K562 (cell line): Measurements from ENCODE around the gene ZCCHC3. TPM values are rescaled to one million over a fixed set of nuclear protein-coding genes. Genes with fewer than 3 reads are reported as not detected.

Source experiments
- CCNT2 ChIP-seq: IDR thresholded peaks from 2 replicates; pipeline ENCODE4 v1.6.1; 2011; ENCODE audit warnings: borderline replicate concordance, low read depth, mild to moderate bottlenecking, moderate library complexity, mixed read lengths, low read length; ENCODE audit not compliant: insufficient read length; ENCODE audit errors: extremely low read depth
- CREM ChIP-seq: IDR thresholded peaks from 2 replicates; pipeline ENCODE4 v1.6.1; 2014; ENCODE audit warnings: antibody characterized with exemption, low read depth
- E2F6 ChIP-seq, 2 experiments: IDR thresholded peaks; 2 replicates each; pipeline ENCODE4 v1.6.1; 2011; ENCODE audit warnings: borderline replicate concordance in 1 of 2, control low read depth in 1 of 2, low read depth in 1 of 2, low read length in 1 of 2, mild to moderate bottlenecking in 1 of 2, mixed read lengths in 1 of 2, moderate library complexity in 1 of 2; ENCODE audit not compliant: insufficient read depth in 1 of 2, insufficient read length in 1 of 2, poor library complexity in 1 of 2, severe bottlenecking in 1 of 2; ENCODE audit errors: extremely low read depth in 1 of 2
- MAFF ChIP-seq: IDR thresholded peaks from 2 replicates; pipeline ENCODE4 v1.6.1; 2012; ENCODE audit warnings: low read length, improper control_type of control experiment
- MGA ChIP-seq: fragments of 450-650 bp; IDR thresholded peaks from 2 replicates; pipeline ENCODE4 v1.6.1; 2016; ENCODE audit warnings: mild to moderate bottlenecking, moderate library complexity
- NCOA4 ChIP-seq: fragments of 450-650 bp; IDR thresholded peaks from 2 replicates; pipeline ENCODE4 v1.6.1; 2018; ENCODE audit warnings: mild to moderate bottlenecking; ENCODE audit not compliant: partially characterized antibody
- RAD21 ChIP-seq, 2 experiments: fragments of 250-450 bp in 1 of 2; fragments of 450-650 bp in 1 of 2; sonication (Bioruptor Pico) in 1 of 2; formaldehyde crosslinking in 1 of 2; IDR thresholded peaks in 1 of 2; conservative IDR thresholded peaks in 1 of 2; 2 replicates each; pipeline versions ENCODE4 v1.4.0 to v1.8.0; 2020 to 2022; ENCODE audit warnings: mild to moderate bottlenecking in 2 of 2, moderate library complexity in 1 of 2
- TAF9B ChIP-seq: fragments of 450-650 bp; IDR thresholded peaks from 2 replicates; pipeline ENCODE4 v1.6.1; 2018; ENCODE audit warnings: mild to moderate bottlenecking; ENCODE audit not compliant: partially characterized antibody
- ZBTB7A ChIP-seq: IDR thresholded peaks from 2 replicates; pipeline ENCODE4 v1.6.1; 2011; ENCODE audit warnings: low read depth, mild to moderate bottlenecking, low read length, moderate library complexity, borderline replicate concordance; ENCODE audit not compliant: control insufficient read depth
- ZC3H4 ChIP-seq: sonication (generic); formaldehyde crosslinking; IDR thresholded peaks from 2 replicates; pipeline ENCODE4 v1.9.0; 2021; ENCODE audit warnings: missing genetic modification reagents, borderline replicate concordance
- ZNF197 ChIP-seq: fragments of 200-800 bp; sonication (Bioruptor generic); IDR thresholded peaks from 2 replicates; pipeline ENCODE4 v1.6.1; 2016; ENCODE audit warnings: low read depth, missing genetic modification characterization, missing compliant biosample characterization
- polyA plus RNA-seq, 8 experiments: library from polyadenylated mRNA; depleted of rRNA in 4 of 8; stranded (reverse) in 5 of 8; unstranded in 3 of 8; fragments of >200 nt; fragmentation: Nextera tagmentation in 2 of 8; fragmentation: Illumina TruSeq in 1 of 8; extraction: Ambion mirVana in 2 of 8; extraction: Trizol in 1 of 8; gene quantifications; 2 replicates each; pipeline versions ENCODE4 v1.2.1 to v1.2.3, GENCODE V29; 2011 to 2014; ENCODE audit warnings: inconsistent platforms in 1 of 8, missing spikeins in 1 of 8
- total RNA-seq, 7 experiments: library from RNA; depleted of rRNA in 6 of 7; stranded (reverse); fragments of >200 nt in 6 of 7; fragmentation: Illumina TruSeq in 2 of 7; extraction: Trizol in 2 of 7; gene quantifications; 2 replicates each; pipeline versions ENCODE4 v1.2.1 to v1.2.3, GENCODE V29; 2011 to 2021; ENCODE audit warnings: low replicate concordance in 1 of 7

The ZCCHC3 gene
- total and polyA plus RNA-seq, 9 of the 15 experiments (the other 6 are each of a cell fraction or from before 2014, with no cell fraction given) = 2.8 to 23.3 (median 16.5) TPM

GRCh38 chr20:297098-297924 lies at the start of gene ZCCHC3 (continued):
- peak in 1 of 2 experiments; percentile 11; a peak in 1 of 4 replicates for TF ChIP-seq RAD21 (CRISPR knock-in tag; conservative IDR thresholded peaks at IDR 0.05 in 1 of 2, IDR thresholded peaks at IDR 0.05 in 1 of 2)
- TF ChIP-seq TAF9B = peak; percentile 37
- peak; percentile 32; the same call in 1 of the 2 replicates for TF ChIP-seq ZNF197 (CRISPR knock-in tag)
- peak; percentile 92 for TF ChIP-seq CCNT2
- no peak for TF ChIP-seq MAFF
- TF ChIP-seq NCOA4 = no peak
- peak; percentile 90 to 95 for TF ChIP-seq E2F6 (IDR thresholded peaks at IDR 0.05; ENCODE audit: borderline replicate concordance in 1 of 2, extremely low read depth in 1 of 2, insufficient read depth in 1 of 2, insufficient read length in 1 of 2, low read depth in 1 of 2, low read length in 1 of 2, poor library complexity in 1 of 2, severe bottlenecking in 1 of 2)
- TF ChIP-seq CREM = peak; percentile 88
- no peak for TF ChIP-seq ZC3H4 (CRISPR knock-in tag)
- TF ChIP-seq ZBTB7A = peak; percentile 82
- TF ChIP-seq MGA = peak; percentile 95
